ENCODE results near the gene HCRTR1. TPM values are rescaled to one million over a fixed set of nuclear protein-coding genes. Genes with fewer than 3 reads are reported as not detected.

HCRTR1 gene
- total RNA-seq, 1 experiment from 2014 or later, result not detected

GRCh38 chr1:31627930-31628559, 10.6 kb downstream of the HCRTR1 start:
- Histone ChIP-seq H4K20me1 (ENCODE audit: low read length) (no peaks in the 10 kb centered on the region), H3K27me3 (ENCODE audit: low read length) (no peaks in the 10 kb centered on the region), H3K9me2 (replicated peaks; ENCODE audit: low read length) (no peaks in the 10 kb centered on the region), H3K4me3 (ENCODE audit: low read length) (no peak overlapping the region), H3K79me2 (ENCODE audit: low read length) (no peaks in the 10 kb centered on the region), H3K36me3 (ENCODE audit: low read depth, low read length) (peaks cover 17% of the 10 kb centered on the region; the same call in 1 of the 2 replicates), H3K9ac (ENCODE audit: low read length) (no peak overlapping the region), H3K4me2 (ENCODE audit: low read length) (no peak overlapping the region), H3K27ac (ENCODE audit: low read length) (no peak overlapping the region), H2AFZ (ENCODE audit: low read length) (no peak overlapping the region), H3F3A (ENCODE audit: low read length, unreplicated experiment) (no peaks in the 10 kb centered on the region), H3K4me1 (ENCODE audit: insufficient read depth, low read length) (no peaks in the 10 kb centered on the region), H3K9me3 (ENCODE audit: low read length) (no peaks in the 10 kb centered on the region)
- intact Hi-C loops (cut with micrococcal nuclease), result no loop called here
- BruUV-seq (replicated peaks), result no TSS peak
- DNase-seq (no peak), ATAC-seq (no peak)
- ChIA-PET CTCF (no interaction called here), POLR2A (ENCODE audit: unreplicated experiment) (no interaction called here)
- TF ChIP-seq EZH2phosphoT487 (IDR thresholded peaks at IDR 0.05; ENCODE audit: borderline replicate concordance, low read length) (no peak), EZH2 (IDR thresholded peaks at IDR 0.05; ENCODE audit: low read length, unreplicated experiment) (no peak), CTCF (conservative IDR thresholded peaks at IDR 0.05; ENCODE audit: low read depth, low read length) (no peak)

- Histone ChIP-seq H3K9me3 (ENCODE audit: low read length) (no peaks in the 10 kb centered on the region), H3K27ac (ENCODE audit: low read length) (no peak overlapping the region), H3K4me3 (ENCODE audit: low read length) (no peak overlapping the region), H2AFZ (ENCODE audit: low read length) (no peak overlapping the region), H3K4me2 (ENCODE audit: low read length) (no peak overlapping the region), H3K9ac (ENCODE audit: low read length) (no peak overlapping the region), H3K9me2 (replicated peaks; ENCODE audit: low read length) (no peaks in the 10 kb centered on the region), H4K20me1 (ENCODE audit: low read length) (no peaks in the 10 kb centered on the region), H3F3A (ENCODE audit: low read length, unreplicated experiment) (no peaks in the 10 kb centered on the region), H3K4me1 (ENCODE audit: insufficient read depth, low read length) (no peaks in the 10 kb centered on the region), H3K27me3 (ENCODE audit: low read length) (no peaks in the 10 kb centered on the region), H3K79me2 (ENCODE audit: low read length) (no peaks in the 10 kb centered on the region; the same call in 1 of the 2 replicates), H3K36me3 (ENCODE audit: low read depth, low read length) (peaks cover 18% of the 10 kb centered on the region; the same call in 1 of the 2 replicates)
- no TSS peak for BruUV-seq (replicated peaks)
- intact Hi-C loops (cut with micrococcal nuclease), result no loop called here
- ATAC-seq, result no peak
- CTCF ChIA-PET, result no interaction called here
- POLR2A ChIA-PET (ENCODE audit: unreplicated experiment), result no interaction called here
- no peak for DNase-seq
- TF ChIP-seq EZH2 (IDR thresholded peaks at IDR 0.05; ENCODE audit: low read length, unreplicated experiment), result no peak
- TF ChIP-seq EZH2phosphoT487 (IDR thresholded peaks at IDR 0.05; ENCODE audit: borderline replicate concordance, low read length), result no peak
- TF ChIP-seq CTCF (conservative IDR thresholded peaks at IDR 0.05; ENCODE audit: low read depth, low read length), result no peak
These were observed 11.6 kb downstream of the HCRTR1 start for GRCh38 chr1:31628931-31629556.

- Histone ChIP-seq H4K20me1 (ENCODE audit: low read length) (peaks cover 4% of the 10 kb centered on the region; the same call in 1 of the 2 replicates), H3K27ac (ENCODE audit: low read length) (no peak overlapping the region), H3K79me2 (ENCODE audit: low read length) (peaks cover 27% of the 10 kb centered on the region), H3K36me3 (ENCODE audit: low read depth, low read length) (peaks cover 18% of the 10 kb centered on the region; the same call in 1 of the 2 replicates), H2AFZ (ENCODE audit: low read length) (no peak overlapping the region), H3F3A (ENCODE audit: low read length, unreplicated experiment) (no peaks in the 10 kb centered on the region), H3K9me3 (ENCODE audit: low read length) (no peaks in the 10 kb centered on the region), H3K9me2 (replicated peaks; ENCODE audit: low read length) (no peaks in the 10 kb centered on the region), H3K9ac (ENCODE audit: low read length) (no peak overlapping the region), H3K27me3 (ENCODE audit: low read length) (no peaks in the 10 kb centered on the region), H3K4me3 (ENCODE audit: low read length) (no peak overlapping the region), H3K4me2 (ENCODE audit: low read length) (no peak overlapping the region), H3K4me1 (ENCODE audit: insufficient read depth, low read length) (no peaks in the 10 kb centered on the region)
- TF ChIP-seq EZH2 (IDR thresholded peaks at IDR 0.05; ENCODE audit: low read length, unreplicated experiment), result no peak
- TF ChIP-seq EZH2phosphoT487 (IDR thresholded peaks at IDR 0.05; ENCODE audit: borderline replicate concordance, low read length), result no peak
- TF ChIP-seq CTCF (conservative IDR thresholded peaks at IDR 0.05; ENCODE audit: low read depth, low read length), result no peak
- BruUV-seq (replicated peaks), result no TSS peak
- CTCF ChIA-PET, result no interaction called here
- DNase-seq, result no peak
- ATAC-seq, result no peak
- intact Hi-C loops (cut with micrococcal nuclease), result no loop called here
- POLR2A ChIA-PET (ENCODE audit: unreplicated experiment), result no interaction called here
These were observed 15.2 kb downstream of the HCRTR1 start for GRCh38 chr1:31632649-31633048.
